SK-N-SH treated with all-trans-retinoic acid at 6 μM for 48 hours (cell line): Measurements from ENCODE around the gene ENPP3.

Source experiments
- ATAC-seq: fragments of 200-7000 bp; cut with Tn5 transposase; 3 replicates; pipeline ENCODE4 v1.9.1; 2020; ENCODE audit warnings: mild to moderate bottlenecking, moderate library complexity
- ARNTL ChIP-seq: fragments of 450-650 bp; formaldehyde crosslinking; IDR thresholded peaks from 2 replicates; pipeline ENCODE4 v1.5.0; 2020; ENCODE audit warnings: low read depth, mild to moderate bottlenecking, moderate library complexity, borderline replicate concordance
- BACH2 ChIP-seq: fragments of 250-450 bp; sonication (Bioruptor Pico); IDR thresholded peaks from 2 replicates; pipeline ENCODE4 v1.9.0; 2021; ENCODE audit warnings: mild to moderate bottlenecking, borderline replicate concordance
- CREB5 ChIP-seq: fragments of 250-450 bp; sonication (Bioruptor Pico); IDR thresholded peaks from 2 replicates; pipeline ENCODE4 v1.5.1; 2020; ENCODE audit warnings: low read depth, mild to moderate bottlenecking, moderate library complexity
- CSDC2 ChIP-seq: fragments of 250-450 bp; sonication (Bioruptor Pico); IDR thresholded peaks from 2 replicates; pipeline ENCODE4 v1.5.0; 2020; ENCODE audit warnings: mild to moderate bottlenecking, moderate library complexity
- ESRRG ChIP-seq: fragments of 250-450 bp; sonication (Bioruptor Pico); IDR thresholded peaks from 2 replicates; pipeline ENCODE4 v1.6.1; 2021; ENCODE audit warnings: mild to moderate bottlenecking
- GLIS3 ChIP-seq: fragments of 250-450 bp; sonication (Bioruptor Pico); IDR thresholded peaks from 2 replicates; pipeline ENCODE4 v1.5.0; 2020; ENCODE audit warnings: mild to moderate bottlenecking, moderate library complexity
- OSR1 ChIP-seq: fragments of 250-450 bp; sonication (Bioruptor Pico); IDR thresholded peaks from 2 replicates; pipeline ENCODE4 v1.8.0; 2022; ENCODE audit warnings: moderate library complexity, mild to moderate bottlenecking, inconsistent platforms
- PATZ1 ChIP-seq: fragments of 250-450 bp; sonication (Bioruptor Pico); IDR thresholded peaks from 2 replicates; pipeline ENCODE4 v1.8.0; 2020; ENCODE audit warnings: mild to moderate bottlenecking, moderate library complexity, borderline replicate concordance
- PPARA ChIP-seq: fragments of 250-450 bp; sonication (Bioruptor Pico); IDR thresholded peaks from 2 replicates; pipeline ENCODE4 v1.5.0; 2020; ENCODE audit warnings: mild to moderate bottlenecking, borderline replicate concordance
- RARB ChIP-seq: fragments of 250-450 bp; sonication (Bioruptor Pico); IDR thresholded peaks from 2 replicates; pipeline ENCODE4 v1.8.0; 2021; ENCODE audit warnings: mild to moderate bottlenecking, moderate library complexity
- SNAI2 ChIP-seq: fragments of 250-450 bp; sonication (Bioruptor Pico); IDR thresholded peaks from 2 replicates; pipeline ENCODE4 v1.5.0; 2020; ENCODE audit warnings: mild to moderate bottlenecking, moderate library complexity
- TCF4 ChIP-seq: fragments of 250-450 bp; sonication (Bioruptor Pico); IDR thresholded peaks from 2 replicates; pipeline ENCODE4 v1.8.0; 2021; ENCODE audit warnings: mild to moderate bottlenecking, moderate library complexity, borderline replicate concordance
- TOX ChIP-seq: fragments of 250-450 bp; sonication (Bioruptor Pico); IDR thresholded peaks from 2 replicates; pipeline ENCODE4 v1.8.0; 2021; ENCODE audit warnings: mild to moderate bottlenecking, moderate library complexity, borderline replicate concordance
- ZC3H10 ChIP-seq: fragments of 250-450 bp; sonication (Bioruptor Pico); IDR thresholded peaks from 2 replicates; pipeline ENCODE4 v1.5.1; 2021; ENCODE audit warnings: mild to moderate bottlenecking, moderate library complexity
- ZFP3 ChIP-seq: fragments of 250-450 bp; sonication (Bioruptor Pico); IDR thresholded peaks from 2 replicates; pipeline ENCODE4 v1.5.0; 2020; ENCODE audit warnings: mild to moderate bottlenecking, moderate library complexity
- ZFP30 ChIP-seq: fragments of 450-650 bp; formaldehyde crosslinking; IDR thresholded peaks from 2 replicates; pipeline ENCODE4 v1.5.0; 2022; ENCODE audit warnings: mild to moderate bottlenecking, moderate library complexity
- ZNF70 ChIP-seq: fragments of 450-650 bp; formaldehyde crosslinking; IDR thresholded peaks from 2 replicates; pipeline ENCODE4 v1.5.0; 2020; ENCODE audit warnings: mild to moderate bottlenecking, moderate library complexity
- ZNF8 ChIP-seq: fragments of 450-650 bp; formaldehyde crosslinking; IDR thresholded peaks from 2 replicates; pipeline ENCODE4 v1.5.0; 2020; ENCODE audit warnings: mild to moderate bottlenecking, moderate library complexity
- TF ChIP-seq, protein P1 (sequence below): fragments of 250-450 bp; sonication (Bioruptor Pico); IDR thresholded peaks from 2 replicates; pipeline ENCODE4 v1.5.0; 2020; ENCODE audit warnings: mild to moderate bottlenecking, moderate library complexity
- TF ChIP-seq, protein P2 (sequence below): fragments of 250-450 bp; sonication (Bioruptor Pico); IDR thresholded peaks from 2 replicates; pipeline ENCODE4 v1.5.1; 2021; ENCODE audit warnings: mild to moderate bottlenecking, moderate library complexity
- TF ChIP-seq, protein P3 (sequence below): fragments of 250-450 bp; sonication (Bioruptor Pico); IDR thresholded peaks from 2 replicates; pipeline ENCODE4 v1.8.0; 2021; ENCODE audit warnings: low read depth, mild to moderate bottlenecking, moderate library complexity, borderline replicate concordance

The ENPP3 gene

GRCh38 chr6:131692031-131692430 lies 54.9 kb downstream of the ENPP3 start:
- TF ChIP-seq RARB: no peak
- no peak for TF ChIP-seq ZNF70 (CRISPR knock-in tag)
- TF ChIP-seq GLIS3 (CRISPR knock-in tag): no peak
- TF ChIP-seq TOX: no peak
- no peak for TF ChIP-seq ZFP30
- TF ChIP-seq, protein P1, sequence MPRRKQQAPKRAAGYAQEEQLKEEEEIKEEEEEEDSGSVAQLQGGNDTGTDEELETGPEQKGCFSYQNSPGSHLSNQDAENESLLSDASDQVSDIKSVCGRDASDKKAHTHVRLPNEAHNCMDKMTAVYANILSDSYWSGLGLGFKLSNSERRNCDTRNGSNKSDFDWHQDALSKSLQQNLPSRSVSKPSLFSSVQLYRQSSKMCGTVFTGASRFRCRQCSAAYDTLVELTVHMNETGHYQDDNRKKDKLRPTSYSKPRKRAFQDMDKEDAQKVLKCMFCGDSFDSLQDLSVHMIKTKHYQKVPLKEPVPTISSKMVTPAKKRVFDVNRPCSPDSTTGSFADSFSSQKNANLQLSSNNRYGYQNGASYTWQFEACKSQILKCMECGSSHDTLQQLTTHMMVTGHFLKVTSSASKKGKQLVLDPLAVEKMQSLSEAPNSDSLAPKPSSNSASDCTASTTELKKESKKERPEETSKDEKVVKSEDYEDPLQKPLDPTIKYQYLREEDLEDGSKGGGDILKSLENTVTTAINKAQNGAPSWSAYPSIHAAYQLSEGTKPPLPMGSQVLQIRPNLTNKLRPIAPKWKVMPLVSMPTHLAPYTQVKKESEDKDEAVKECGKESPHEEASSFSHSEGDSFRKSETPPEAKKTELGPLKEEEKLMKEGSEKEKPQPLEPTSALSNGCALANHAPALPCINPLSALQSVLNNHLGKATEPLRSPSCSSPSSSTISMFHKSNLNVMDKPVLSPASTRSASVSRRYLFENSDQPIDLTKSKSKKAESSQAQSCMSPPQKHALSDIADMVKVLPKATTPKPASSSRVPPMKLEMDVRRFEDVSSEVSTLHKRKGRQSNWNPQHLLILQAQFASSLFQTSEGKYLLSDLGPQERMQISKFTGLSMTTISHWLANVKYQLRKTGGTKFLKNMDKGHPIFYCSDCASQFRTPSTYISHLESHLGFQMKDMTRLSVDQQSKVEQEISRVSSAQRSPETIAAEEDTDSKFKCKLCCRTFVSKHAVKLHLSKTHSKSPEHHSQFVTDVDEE (CRISPR knock-in tag): no peak
- no peak for TF ChIP-seq PATZ1
- TF ChIP-seq BACH2 (CRISPR knock-in tag): no peak
- no peak for TF ChIP-seq ZNF8
- TF ChIP-seq, protein P2, sequence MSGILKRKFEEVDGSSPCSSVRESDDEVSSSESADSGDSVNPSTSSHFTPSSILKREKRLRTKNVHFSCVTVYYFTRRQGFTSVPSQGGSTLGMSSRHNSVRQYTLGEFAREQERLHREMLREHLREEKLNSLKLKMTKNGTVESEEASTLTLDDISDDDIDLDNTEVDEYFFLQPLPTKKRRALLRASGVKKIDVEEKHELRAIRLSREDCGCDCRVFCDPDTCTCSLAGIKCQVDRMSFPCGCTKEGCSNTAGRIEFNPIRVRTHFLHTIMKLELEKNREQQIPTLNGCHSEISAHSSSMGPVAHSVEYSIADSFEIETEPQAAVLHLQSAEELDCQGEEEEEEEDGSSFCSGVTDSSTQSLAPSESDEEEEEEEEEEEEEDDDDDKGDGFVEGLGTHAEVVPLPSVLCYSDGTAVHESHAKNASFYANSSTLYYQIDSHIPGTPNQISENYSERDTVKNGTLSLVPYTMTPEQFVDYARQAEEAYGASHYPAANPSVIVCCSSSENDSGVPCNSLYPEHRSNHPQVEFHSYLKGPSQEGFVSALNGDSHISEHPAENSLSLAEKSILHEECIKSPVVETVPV (CRISPR knock-in tag): no peak
- no peak for TF ChIP-seq ZFP3
- no peak for ATAC-seq

- no peak for TF ChIP-seq CREB5 (CRISPR knock-in tag)
- ATAC-seq: no peak
These were observed 55.5 kb downstream of the ENPP3 start for GRCh38 chr6:131692589-131692988.

DNA sequence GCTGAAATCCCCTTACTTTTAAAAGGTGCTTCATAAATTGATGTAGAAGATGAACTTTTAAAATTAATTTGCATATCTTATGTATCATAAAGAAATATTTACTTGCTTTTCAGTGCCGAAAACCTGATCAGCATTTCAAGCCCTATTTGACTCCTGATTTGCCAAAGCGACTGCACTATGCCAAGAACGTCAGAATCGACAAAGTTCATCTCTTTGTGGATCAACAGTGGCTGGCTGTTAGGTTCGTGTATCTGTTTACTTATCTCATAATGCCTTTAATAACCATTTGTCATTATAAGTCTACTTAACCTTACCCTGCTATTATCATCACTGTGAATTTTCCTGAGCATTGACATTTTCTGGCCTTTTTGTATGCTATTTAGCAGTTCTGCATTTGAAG lies 56.3 kb downstream of the ENPP3 start:
- TF ChIP-seq ARNTL (CRISPR knock-in tag) (no peak), TOX (no peak)
- TF ChIP-seq, all 23 proteins: peak for 0
- ATAC-seq: no peak

- peak; percentile 98 for ATAC-seq
These were observed 57.8 kb downstream of the ENPP3 start for GRCh38 chr6:131694832-131695426.

More at GRCh38 chr6:131694832-131695426, 57.8 kb downstream of the ENPP3 start:
- no peak for TF ChIP-seq CREB5 (CRISPR knock-in tag)
- TF ChIP-seq ZC3H10: no peak
- TF ChIP-seq GLIS3 (CRISPR knock-in tag): no peak
- TF ChIP-seq RARB: no peak
- TF ChIP-seq PATZ1: no peak
- no peak for TF ChIP-seq TCF4 (CRISPR knock-in tag)
- no peak for TF ChIP-seq PPARA
- TF ChIP-seq, protein P3, sequence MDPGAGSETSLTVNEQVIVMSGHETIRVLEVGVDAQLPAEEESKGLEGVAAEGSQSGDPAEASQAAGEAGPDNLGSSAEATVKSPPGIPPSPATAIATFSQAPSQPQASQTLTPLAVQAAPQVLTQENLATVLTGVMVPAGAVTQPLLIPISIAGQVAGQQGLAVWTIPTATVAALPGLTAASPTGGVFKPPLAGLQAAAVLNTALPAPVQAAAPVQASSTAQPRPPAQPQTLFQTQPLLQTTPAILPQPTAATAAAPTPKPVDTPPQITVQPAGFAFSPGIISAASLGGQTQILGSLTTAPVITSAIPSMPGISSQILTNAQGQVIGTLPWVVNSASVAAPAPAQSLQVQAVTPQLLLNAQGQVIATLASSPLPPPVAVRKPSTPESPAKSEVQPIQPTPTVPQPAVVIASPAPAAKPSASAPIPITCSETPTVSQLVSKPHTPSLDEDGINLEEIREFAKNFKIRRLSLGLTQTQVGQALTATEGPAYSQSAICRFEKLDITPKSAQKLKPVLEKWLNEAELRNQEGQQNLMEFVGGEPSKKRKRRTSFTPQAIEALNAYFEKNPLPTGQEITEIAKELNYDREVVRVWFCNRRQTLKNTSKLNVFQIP (CRISPR knock-in tag): no peak
- no peak for TF ChIP-seq ZFP3
- no peak for TF ChIP-seq ARNTL (CRISPR knock-in tag)
- no peak for TF ChIP-seq BACH2 (CRISPR knock-in tag)
- TF ChIP-seq SNAI2 (CRISPR knock-in tag): no peak
- TF ChIP-seq, protein P2 (CRISPR knock-in tag): no peak
- TF ChIP-seq OSR1 (CRISPR knock-in tag): no peak
- no peak for TF ChIP-seq ZNF70 (CRISPR knock-in tag)
- no peak for TF ChIP-seq CSDC2
- no peak for TF ChIP-seq ESRRG (CRISPR knock-in tag)
